Measurements from ENCODE around the gene BICC1. TPM values are rescaled to one million over a fixed set of nuclear protein-coding genes. Genes with fewer than 3 reads are reported as not detected.

BICC1 gene
- total and polyA plus RNA-seq, 2 donors (not counting 3 experiments of a cell fraction or from before 2014, with no cell fraction given): 0.06 to 0.29 TPM

- H3K9me1 ChIP-seq (replicated peaks; ENCODE audit: control insufficient read depth, extremely low read depth, insufficient read depth, low read length): no peaks in the 10 kb centered on the region
- no peaks in the 10 kb centered on the region for H3K27me3 ChIP-seq (ENCODE audit: control insufficient read depth in 2 of 2, insufficient read depth in 2 of 2, low read length in 2 of 2)
- CTCF ChIA-PET: no interaction called here
- H3K9ac ChIP-seq (replicated peaks; ENCODE audit: extremely low read depth, insufficient read depth, low read length): no peak overlapping the region
- no peaks in the 10 kb centered on the region for H4K20me1 ChIP-seq (replicated peaks; ENCODE audit: control insufficient read depth, extremely low read depth, insufficient read depth, low read length)
- POLR2A ChIA-PET: no interaction called here
- FAIRE-seq (no peak), DNase-seq (ENCODE audit: low read depth, low spot score) (no peak)
- intact Hi-C loops (cut with micrococcal nuclease): no loop called here
- no peak overlapping the region for H3K27ac ChIP-seq (ENCODE audit: insufficient read depth, low read depth, low read length)
- no peak overlapping the region for H3K4me2 ChIP-seq (ENCODE audit: insufficient read depth, low read length)
- no peak overlapping the region for H2AFZ ChIP-seq (ENCODE audit: low read depth, low read length)
- no peak for TF ChIP-seq POLR2A (IDR thresholded peaks at IDR 0.05; ENCODE audit: low read depth, low read length)
- no peak for TF ChIP-seq CTCF (IDR thresholded peaks at IDR 0.05; ENCODE audit: extremely low read depth in 1 of 2, insufficient read depth in 1 of 2, low read depth in 1 of 2, low read length in 2 of 2)
- TF ChIP-seq FOS (IDR thresholded peaks at IDR 0.05; ENCODE audit: borderline replicate concordance, insufficient read depth, low read length): no peak
- TF ChIP-seq MAX (IDR thresholded peaks at IDR 0.05; ENCODE audit: insufficient read depth, insufficient read length): no peak
- TF ChIP-seq EZH2 (IDR thresholded peaks at IDR 0.05; ENCODE audit: borderline replicate concordance, low read depth, low read length, severe bottlenecking): no peak
- no peak for TF ChIP-seq MYC (IDR thresholded peaks at IDR 0.05; ENCODE audit: low read depth, low read length)
- TF ChIP-seq GATA2 (IDR thresholded peaks at IDR 0.05; ENCODE audit: insufficient read depth, insufficient read length, low read depth, low read length): no peak
- no peak for TF ChIP-seq JUN (IDR thresholded peaks at IDR 0.05; ENCODE audit: borderline replicate concordance, insufficient read depth, insufficient read length, low read depth)
- no peak for TF ChIP-seq POLR2AphosphoS5 (IDR thresholded peaks at IDR 0.05; ENCODE audit: insufficient read depth, low read depth, low read length)
- no peaks in the 10 kb centered on the region for H3K4me1 ChIP-seq (ENCODE audit: control insufficient read depth, extremely low read depth, insufficient read depth, low read length)
- dilution Hi-C loops (cut with MboI; ENCODE audit: extremely low pct_ligation_motif_present, low sequenced_read_pairs): no loop called here
- no peaks in the 10 kb centered on the region for H3K79me2 ChIP-seq (ENCODE audit: control insufficient read depth, insufficient read depth, low read length)
- H3K4me3 ChIP-seq (replicated peaks in 1 of 3; ENCODE audit: insufficient read depth in 1 of 3, low read depth in 1 of 3, low read length in 3 of 3): no peak overlapping the region
- H3K9me3 ChIP-seq (replicated peaks; ENCODE audit: control insufficient read depth, insufficient read depth, low read length): no peaks in the 10 kb centered on the region
- BruUV-seq (replicated peaks): no TSS peak
- no peaks in the 10 kb centered on the region for H3K36me3 ChIP-seq (ENCODE audit: control insufficient read depth in 2 of 2, extremely low read depth in 1 of 2, insufficient read depth in 2 of 2, low read length in 2 of 2)
Observed at GRCh38 chr10:58791137-58791536, 278.5 kb downstream of the BICC1 start.
